Skin of body (tissue), 2 donors: ENCODE results near the gene ALDH3B2. TPM values are rescaled to one million over a fixed set of nuclear protein-coding genes. Genes with fewer than 3 reads are reported as not detected.
"Not testable (repeated sequence)": the region's sequence is repeated elsewhere in the genome, so short reads cannot be mapped to it uniquely, and the experiment has no call there.

Experiments used
- DNase-seq: peaks from one replicate; lab custom pipeline; 2025; lab: John Stamatoyannopoulos, UW
- total RNA-seq: library from RNA; depleted of rRNA; stranded (reverse); fragments of >200 nt; gene quantifications from one replicate; pipeline ENCODE4 v1.2.3, GENCODE V29; 2014

Gene ALDH3B2
- total RNA-seq, 1 donor from 2014 or later, result 19.1 TPM

GRCh38 chr11:67662835-67663531 lies 11.4 kb downstream of the ALDH3B2 start:
- no peak for DNase-seq

- DNase-seq, result no peak
Observed at GRCh38 chr11:67662142-67662834, 12.1 kb downstream of the ALDH3B2 start.

- DNase-seq, result not testable (repeated sequence)
Observed at GRCh38 chr11:67660752-67661151, 13.7 kb downstream of the ALDH3B2 start.

- not testable (repeated sequence) for DNase-seq
Observed at GRCh38 chr11:67659651-67660165, 14.7 kb downstream of the ALDH3B2 start.

- no peak for DNase-seq
Observed at GRCh38 chr11:67657300-67657699, 17.1 kb downstream of the ALDH3B2 start.

GRCh38 chr11:67656278-67656922 lies 18.0 kb downstream of the ALDH3B2 start:
- no peak for DNase-seq

GRCh38 chr11:67654225-67654624 lies 20.2 kb downstream of the ALDH3B2 start:
- no peak for DNase-seq

- no peak for DNase-seq
Observed at GRCh38 chr11:67652965-67653845, 21.2 kb downstream of the ALDH3B2 start.

GRCh38 chr11:67651976-67652781 lies 22.2 kb downstream of the ALDH3B2 start:
- no peak for DNase-seq

GRCh38 chr11:67649634-67650510 lies 24.6 kb downstream of the ALDH3B2 start:
- no peak for DNase-seq

- DNase-seq, result no peak
Observed at GRCh38 chr11:67648796-67649613, 25.4 kb downstream of the ALDH3B2 start.

GRCh38 chr11:67648140-67648795 lies 26.2 kb downstream of the ALDH3B2 start:
- no peak for DNase-seq

- DNase-seq, result no peak
Observed at GRCh38 chr11:67647471-67647870, 27.0 kb downstream of the ALDH3B2 start.

- no peak for DNase-seq
Observed at GRCh38 chr11:67646535-67647336, 27.7 kb downstream of the ALDH3B2 start.

GRCh38 chr11:67645521-67646461 lies 28.6 kb downstream of the ALDH3B2 start:
- no peak for DNase-seq
